ENCODE data around the gene MRPS26.

The MRPS26 gene

DNA sequence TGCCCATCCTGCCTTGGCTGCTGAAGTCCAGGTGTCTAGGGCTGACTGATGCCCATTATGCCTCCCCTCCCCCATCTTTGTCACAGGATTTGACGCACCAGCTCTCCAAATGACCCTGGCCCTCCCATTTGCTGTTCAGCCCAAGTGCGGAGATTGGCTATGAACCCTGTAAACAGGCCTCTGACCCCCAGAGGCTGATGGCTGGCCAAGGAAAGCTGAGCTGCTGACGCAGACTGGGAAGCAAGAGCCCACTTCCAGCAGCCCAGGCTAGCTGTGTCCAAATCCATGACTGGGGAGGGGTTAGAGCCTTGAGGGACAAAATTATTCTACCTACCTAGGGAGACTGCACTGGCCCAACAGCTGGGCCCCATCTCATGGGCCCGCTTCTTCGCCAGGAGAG is 3.2 kb upstream of the MRPS26 start:
- H3K9me3 ChIP-seq (ENCODE audit: insufficient read depth, low read length), result no peaks in the 10 kb centered on the region
- peaks cover 13% of the 10 kb centered on the region for H3K4me1 ChIP-seq (ENCODE audit: low read length)
- no peak overlapping the region for H3K4me2 ChIP-seq (ENCODE audit: low read length)
- H2AFZ ChIP-seq (ENCODE audit: low read depth, low read length), result no peak overlapping the region
- no peak overlapping the region for H3K4me3 ChIP-seq (ENCODE audit: low read length)
- H3K79me2 ChIP-seq (ENCODE audit: low read length), result peaks cover 17% of the 10 kb centered on the region
- no peak overlapping the region for H3K9ac ChIP-seq (ENCODE audit: low read length)
- no peak for TF ChIP-seq CTCF (IDR thresholded peaks at IDR 0.05; ENCODE audit: low read depth, low read length)
- peaks cover 23% of the 10 kb centered on the region for H3K36me3 ChIP-seq (replicated peaks; ENCODE audit: low read depth, low read length)
- H4K20me1 ChIP-seq (ENCODE audit: insufficient read depth, low read length), result no peaks in the 10 kb centered on the region; the same call in 1 of the 2 replicates
- no peak overlapping the region for H3K27ac ChIP-seq (ENCODE audit: low read length)
- no peaks in the 10 kb centered on the region for H3K27me3 ChIP-seq (ENCODE audit: low read depth, low read length)

DNA sequence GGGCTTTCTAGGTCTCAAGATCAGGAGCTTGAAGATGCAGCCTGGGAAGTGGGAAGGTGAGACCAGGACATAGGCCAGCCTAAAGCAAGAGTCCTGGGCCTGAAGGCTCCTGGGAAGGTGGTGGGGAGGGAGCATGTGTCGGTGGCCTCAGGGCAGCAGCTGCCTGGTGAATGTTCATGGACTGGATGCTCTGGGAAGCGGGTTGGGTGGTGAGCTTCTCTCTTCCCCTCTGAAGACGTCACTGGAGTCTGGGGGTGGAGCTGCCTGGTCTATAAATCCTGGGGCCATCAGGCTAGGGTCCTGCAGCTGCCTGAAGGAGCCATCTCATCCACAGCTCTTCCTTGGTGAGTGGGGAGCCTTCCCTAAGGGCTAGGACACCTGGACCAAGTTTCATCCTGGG is 2.5 kb upstream of the MRPS26 start, which contains the start of gene GNRH2:
Gene GNRH2 (plus strand): TSS at position 301 of the 400 bp plus-strand sequence. CDS start 793 bp downstream, outside the sequence.
- no peak for TF ChIP-seq EZH2phosphoT487 (IDR thresholded peaks at IDR 0.05; ENCODE audit: low read depth)
- TF ChIP-seq CTCF (IDR thresholded peaks at IDR 0.05; ENCODE audit: low read depth, low read length), result no peak
- Histone ChIP-seq H3K79me2 (ENCODE audit: low read length) (peaks cover 21% of the 10 kb centered on the region), H3K27ac (ENCODE audit: low read length) (no peak within 1 kb of the TSS), H3K36me3 (replicated peaks; ENCODE audit: low read depth, low read length) (peaks cover 23% of the 10 kb centered on the region), H2AFZ (ENCODE audit: low read depth, low read length) (no peak within 1 kb of the TSS), H3K27me3 (ENCODE audit: low read depth, low read length) (no peaks in the 10 kb centered on the region), H3K4me2 (ENCODE audit: low read length) (no peak within 1 kb of the TSS), H4K20me1 (ENCODE audit: insufficient read depth, low read length) (no peaks in the 10 kb centered on the region; the same call in 1 of the 2 replicates), H3K9ac (ENCODE audit: low read length) (no peak within 1 kb of the TSS), H3K9me3 (ENCODE audit: insufficient read depth, low read length) (no peaks in the 10 kb centered on the region), H3K4me3 (ENCODE audit: low read length) (no peak within 1 kb of the TSS), H3K4me1 (ENCODE audit: low read length) (peaks cover 13% of the 10 kb centered on the region)

DNA sequence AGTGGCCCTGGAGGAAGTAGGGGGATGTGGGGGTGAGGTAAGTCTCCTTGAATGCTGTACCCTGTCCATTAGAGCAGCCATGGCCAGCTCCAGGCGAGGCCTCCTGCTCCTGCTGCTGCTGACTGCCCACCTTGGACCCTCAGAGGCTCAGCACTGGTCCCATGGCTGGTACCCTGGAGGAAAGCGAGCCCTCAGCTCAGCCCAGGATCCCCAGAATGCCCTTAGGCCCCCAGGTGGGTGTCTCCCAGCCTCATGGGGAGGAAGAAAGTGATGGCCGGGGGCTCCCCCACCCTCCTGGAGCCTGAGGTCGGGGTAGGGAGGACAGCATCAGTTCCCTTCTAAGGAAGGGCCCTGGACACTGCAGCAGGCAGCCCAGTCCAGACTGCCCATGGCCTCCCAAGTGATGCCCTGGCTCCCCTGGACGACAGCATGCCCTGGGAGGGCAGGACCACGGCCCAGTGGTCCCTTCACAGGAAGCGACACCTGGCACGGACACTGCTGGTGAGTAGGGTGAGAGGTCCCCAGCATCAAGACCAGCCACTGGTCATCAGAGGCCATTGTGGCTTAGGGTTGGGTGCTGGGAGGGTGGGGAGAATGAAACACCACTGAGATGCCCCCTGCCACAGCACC is 1.4 kb upstream of the MRPS26 start:
- no peak overlapping the region; the same call in 1 of the 2 replicates for H3K4me3 ChIP-seq (ENCODE audit: low read length)

More for the DNA sequence above, 1.4 kb upstream of the MRPS26 start:
- peaks cover 25% of the 10 kb centered on the region for H3K36me3 ChIP-seq (replicated peaks; ENCODE audit: low read depth, low read length)
- H3K4me1 ChIP-seq (ENCODE audit: low read length), result peaks cover 13% of the 10 kb centered on the region
- TF ChIP-seq CTCF (IDR thresholded peaks at IDR 0.05; ENCODE audit: low read depth, low read length) (no peak), EZH2phosphoT487 (IDR thresholded peaks at IDR 0.05; ENCODE audit: low read depth) (no peak)
- no peak overlapping the region for H2AFZ ChIP-seq (ENCODE audit: low read depth, low read length)
- no peaks in the 10 kb centered on the region for H3K27me3 ChIP-seq (ENCODE audit: low read depth, low read length)
- H3K27ac ChIP-seq (ENCODE audit: low read length), result no peak overlapping the region
- peaks cover 21% of the 10 kb centered on the region for H3K79me2 ChIP-seq (ENCODE audit: low read length)
- no peak overlapping the region for H3K9ac ChIP-seq (ENCODE audit: low read length)
- no peaks in the 10 kb centered on the region for H3K9me3 ChIP-seq (ENCODE audit: insufficient read depth, low read length)
- peak overlapping the region; percentile 69; the same call in 1 of the 2 replicates for H3K4me2 ChIP-seq (ENCODE audit: low read length)
- H4K20me1 ChIP-seq (ENCODE audit: insufficient read depth, low read length), result no peaks in the 10 kb centered on the region; the same call in 1 of the 2 replicates
